Liver (tissue), 9 donors: ENCODE measurements around the gene EHMT1. TPM values are rescaled to one million over a fixed set of nuclear protein-coding genes. Genes with fewer than 3 reads are reported as not detected.

Experiments used
- DNase-seq: peaks from one replicate; pipeline ENCODE4 v3.0.0-alpha.2; 2017; ENCODE audit warnings: low spot score
- H3K27ac ChIP-seq, 2 donors: one replicate each; pipeline ENCODE4 v1.7.0; 2013; ENCODE audit warnings: inconsistent platforms in 2 of 2, low read length in 2 of 2, control low read depth in 1 of 2, low read depth in 1 of 2, mild to moderate bottlenecking in 1 of 2
- H3K27me3 ChIP-seq, 4 donors: one replicate each; pipeline versions ENCODE4 v1.6.1 to v1.7.0; 2013; ENCODE audit warnings: low read length in 3 of 4, inconsistent platforms in 1 of 4, mild to moderate bottlenecking in 1 of 4, moderate library complexity in 1 of 4; ENCODE audit not compliant: control insufficient read depth in 4 of 4, insufficient read depth in 4 of 4
- H3K36me3 ChIP-seq, 4 donors: one replicate each; pipeline versions ENCODE4 v1.6.1 to v1.7.0; 2013; ENCODE audit warnings: low read length in 3 of 4, mild to moderate bottlenecking in 3 of 4, low read depth in 1 of 4, moderate library complexity in 1 of 4; ENCODE audit not compliant: control insufficient read depth in 4 of 4, insufficient read depth in 3 of 4
- H3K4me1 ChIP-seq, 4 donors: one replicate each; pipeline versions ENCODE4 v1.6.1 to v1.7.0; 2013; ENCODE audit warnings: low read length in 3 of 4, mild to moderate bottlenecking in 3 of 4, moderate library complexity in 1 of 4; ENCODE audit not compliant: control insufficient read depth in 4 of 4, insufficient read depth in 4 of 4
- H3K4me3 ChIP-seq, 3 donors: one replicate each; pipeline versions ENCODE4 v1.6.1 to v1.7.0; 2013; ENCODE audit warnings: low read length in 3 of 3, control low read depth in 1 of 3, low read depth in 1 of 3, mild to moderate bottlenecking in 1 of 3
- H3K9ac ChIP-seq, 2 donors: one replicate each; pipeline ENCODE4 v1.7.0; 2013; ENCODE audit warnings: low read length in 2 of 2, mild to moderate bottlenecking in 2 of 2, moderate library complexity in 2 of 2, control low read depth in 1 of 2, low read depth in 1 of 2
- H3K9me3 ChIP-seq, 4 donors: one replicate each; pipeline versions ENCODE4 v1.6.1 to v1.7.0; 2013; ENCODE audit warnings: low read length in 3 of 4; ENCODE audit not compliant: control insufficient read depth in 4 of 4
- ATF3 ChIP-seq: IDR thresholded peaks from 2 replicates; pipeline ENCODE4 v1.6.1; 2016; ENCODE audit warnings: antibody characterized with exemption
- CTCF ChIP-seq: fragments of 150-350 bp; IDR thresholded peaks from 2 replicates; pipeline ENCODE4 v1.5.1; 2017; ENCODE audit warnings: improper control_type of control experiment, low read depth, low read length; ENCODE audit not compliant: missing input control
- EGR1 ChIP-seq, 2 donors: IDR thresholded peaks; 2 replicates each; pipeline ENCODE4 v1.6.1; 2016 to 2018; ENCODE audit warnings: antibody characterized with exemption in 2 of 2, low read depth in 2 of 2
- FOXA1 ChIP-seq: IDR thresholded peaks from 2 replicates; pipeline ENCODE4 v1.6.1; 2016; ENCODE audit warnings: antibody characterized with exemption
- FOXA2 ChIP-seq: IDR thresholded peaks from 2 replicates; pipeline ENCODE4 v1.6.1; 2016; ENCODE audit warnings: antibody characterized with exemption
- GABPA ChIP-seq, 2 donors: IDR thresholded peaks in 1 of 2; conservative IDR thresholded peaks in 1 of 2; 2 replicates each; pipeline ENCODE4 v1.6.1; 2016; ENCODE audit warnings: antibody characterized with exemption in 2 of 2, mild to moderate bottlenecking in 1 of 2, moderate library complexity in 1 of 2
- HNF4A ChIP-seq, 2 donors: conservative IDR thresholded peaks; 2 replicates each; pipeline ENCODE4 v1.6.1; 2016; ENCODE audit warnings: antibody characterized with exemption in 2 of 2, mild to moderate bottlenecking in 2 of 2
- HNF4G ChIP-seq: IDR thresholded peaks from 2 replicates; pipeline ENCODE4 v1.6.1; 2016; ENCODE audit warnings: antibody characterized with exemption
- JUND ChIP-seq, 2 donors: IDR thresholded peaks; 2 replicates each; pipeline ENCODE4 v1.6.1; 2016; ENCODE audit warnings: antibody characterized with exemption in 2 of 2
- MAX ChIP-seq: IDR thresholded peaks from 2 replicates; pipeline ENCODE4 v1.6.1; 2016; ENCODE audit warnings: antibody characterized with exemption
- NR2F2 ChIP-seq: IDR thresholded peaks from 2 replicates; pipeline ENCODE4 v1.6.1; 2016; ENCODE audit warnings: antibody characterized with exemption
- REST ChIP-seq: IDR thresholded peaks from 2 replicates; pipeline ENCODE4 v1.6.1; 2016; ENCODE audit warnings: antibody characterized with exemption, mild to moderate bottlenecking
- RXRA ChIP-seq, 2 donors: IDR thresholded peaks; 2 replicates each; pipeline ENCODE4 v1.6.1; 2017 to 2018; ENCODE audit warnings: antibody characterized with exemption in 2 of 2, mild to moderate bottlenecking in 1 of 2
- SP1 ChIP-seq: IDR thresholded peaks from 2 replicates; pipeline ENCODE4 v1.6.1; 2018; ENCODE audit warnings: antibody characterized with exemption, mild to moderate bottlenecking
- TAF1 ChIP-seq: conservative IDR thresholded peaks from 2 replicates; pipeline ENCODE4 v1.6.1; 2016; ENCODE audit warnings: antibody characterized with exemption, mild to moderate bottlenecking
- YY1 ChIP-seq: IDR thresholded peaks from 2 replicates; pipeline ENCODE4 v1.6.1; 2016; ENCODE audit warnings: antibody characterized with exemption, mild to moderate bottlenecking
- ZBTB33 ChIP-seq: IDR thresholded peaks from 2 replicates; pipeline ENCODE4 v1.6.1; 2016; ENCODE audit warnings: antibody characterized with exemption
- WGBS: extraction: QIAGEN DNeasy Blood & Tissue Kit; methylation state at CpG from one replicate; pipeline ENCODE4 v1.1.7; 2013; 5-methylcytosine and 5-hydroxymethylcytosine counted together
- polyA plus RNA-seq, 2 donors: library from polyadenylated mRNA; stranded (reverse) in 1 of 2; unstranded in 1 of 2; fragments of 200-250 nt in 1 of 2; fragments of >200 nt in 1 of 2; fragmentation: Nextera tagmentation in 1 of 2; extraction: Ambion mirVana in 1 of 2; gene quantifications; one replicate each; pipeline versions ENCODE4 v1.2.1 to v1.2.3, GENCODE V29; 2013 to 2015
- total RNA-seq, 2 donors: library from RNA; depleted of rRNA; stranded (reverse); fragments of >200 nt; gene quantifications; one replicate each; pipeline ENCODE4 v1.2.3, GENCODE V29; 2014
- donor health status: healthy.
- donor health status: healthy.
- donor health status: healthy.
- donor health status: healthy.
- donor health status: healthy.

Gene EHMT1
- total and polyA plus RNA-seq, 4 donors: 16.1 to 48.2 (median 27.3) TPM

GRCh38 chr9:137588311-137588710 lies 30.5 kb upstream of the EHMT1 start:
- no peak overlapping the region for H3K4me3 ChIP-seq
- H3K27me3 ChIP-seq: no peaks in the 10 kb centered on the region
- H3K9me3 ChIP-seq: no peaks in the 10 kb centered on the region
- H3K27ac ChIP-seq: no peak overlapping the region
- peaks cover 5 to 30% (median 22%) of the 10 kb centered on the region in 4 donors for H3K4me1 ChIP-seq
- 93% methylated on average over 13 of the region's 13 CpGs for WGBS
- H3K36me3 ChIP-seq: peaks cover 4 to 19% (median 13%) of the 10 kb centered on the region in 4 donors
- DNase-seq: no peak
- H3K9ac ChIP-seq: no peak overlapping the region
- no peak for TF ChIP-seq HNF4A (conservative IDR thresholded peaks at IDR 0.05)
- TF ChIP-seq EGR1 (IDR thresholded peaks at IDR 0.05; ENCODE audit: low read depth in 2 of 2): no peak
- no peak for TF ChIP-seq YY1
- no peak for TF ChIP-seq SP1
- TF ChIP-seq GABPA (IDR thresholded peaks at IDR 0.05 in 1 of 2, conservative IDR thresholded peaks at IDR 0.05 in 1 of 2): no peak
- TF ChIP-seq RXRA (IDR thresholded peaks at IDR 0.05): no peak
- no peak for TF ChIP-seq NR2F2
- TF ChIP-seq MAX: no peak
- TF ChIP-seq TAF1: no peak
- TF ChIP-seq ATF3: no peak
- no peak for TF ChIP-seq FOXA1
- no peak for TF ChIP-seq REST
- TF ChIP-seq JUND (IDR thresholded peaks at IDR 0.05): no peak
- no peak for TF ChIP-seq CTCF
- no peak for TF ChIP-seq HNF4G
- TF ChIP-seq ZBTB33: no peak

GRCh38 chr9:137588891-137589290 lies 29.9 kb upstream of the EHMT1 start:
- Histone ChIP-seq H3K9ac (no peak overlapping the region), H3K36me3 (peaks cover 4 to 19% (median 13%) of the 10 kb centered on the region in 4 donors), H3K27ac (no peak overlapping the region), H3K9me3 (no peaks in the 10 kb centered on the region), H3K4me3 (no peak overlapping the region), H3K4me1 (peaks cover 5 to 30% (median 22%) of the 10 kb centered on the region in 4 donors), H3K27me3 (no peaks in the 10 kb centered on the region)
- DNase-seq: no peak
- TF ChIP-seq MAX (no peak), JUND (IDR thresholded peaks at IDR 0.05) (no peak), FOXA2 (no peak), SP1 (no peak), CTCF (no peak), YY1 (no peak)
- WGBS: 93% methylated on average over 6 of the region's 6 CpGs
